ENCODE measurements around the gene HS6ST2. TPM values are rescaled to one million over a fixed set of nuclear protein-coding genes. Genes with fewer than 3 reads are reported as not detected.

The HS6ST2 gene
- polyA plus RNA-seq, 1 donor (not counting 4 experiments of a cell fraction or from before 2014, with no cell fraction given) = 0.43 TPM

- dilution Hi-C loops (cut with MboI; ENCODE audit: extremely low pct_ligation_motif_present, low sequenced_read_pairs) = no loop called here
- FAIRE-seq (no peak), DNase-seq (ENCODE audit: low read depth, low spot score) (no peak)
- Histone ChIP-seq H3K9ac (ENCODE audit: control insufficient read depth, extremely low read depth, insufficient read depth, low read length) (no peak overlapping the region), H3K9me1 (ENCODE audit: control insufficient read depth, extremely low read depth, insufficient read depth, low read length) (no peaks in the 10 kb centered on the region), H2AFZ (ENCODE audit: control insufficient read depth, low read length) (no peak overlapping the region), H4K20me1 (ENCODE audit: control insufficient read depth, extremely low read depth, insufficient read depth, low read length) (no peaks in the 10 kb centered on the region), H3K36me3 (ENCODE audit: control insufficient read depth in 2 of 2, extremely low read depth in 1 of 2, insufficient read depth in 2 of 2, low read length in 2 of 2) (no peaks in the 10 kb centered on the region), H3K4me1 (ENCODE audit: control insufficient read depth, extremely low read depth, insufficient read depth, low read length) (peaks cover 7% of the 10 kb centered on the region), H3K79me2 (ENCODE audit: control insufficient read depth, insufficient read depth, low read length) (no peaks in the 10 kb centered on the region), H3K9me3 (ENCODE audit: control insufficient read depth, low read depth, low read length) (no peaks in the 10 kb centered on the region), H3K27ac (ENCODE audit: control insufficient read depth, insufficient read depth, low read length) (no peak overlapping the region), H3K4me2 (ENCODE audit: control insufficient read depth, extremely low read depth, insufficient read depth, low read depth, low read length) (no peak overlapping the region), H3K4me3 (ENCODE audit: control insufficient read depth in 2 of 3, extremely low read depth in 1 of 3, insufficient read depth in 2 of 3, low read depth in 1 of 3, low read length in 3 of 3) (no peak overlapping the region), H3K27me3 (ENCODE audit: control insufficient read depth, extremely low read depth, insufficient read depth, low read length) (no peaks in the 10 kb centered on the region)
- TF ChIP-seq EZH2 (IDR thresholded peaks at IDR 0.05; ENCODE audit: low read length) (no peak), CTCF (optimal IDR thresholded peaks at IDR 0.05 in 1 of 3, IDR thresholded peaks at IDR 0.05 in 1 of 3, conservative IDR thresholded peaks at IDR 0.05 in 1 of 3; ENCODE audit: extremely low read depth in 1 of 3, insufficient read depth in 2 of 3, low read length in 3 of 3) (no peak)
These were observed 120.5 kb downstream of the HS6ST2 start for GRCh38 chrX:132837967-132838366.

DNA sequence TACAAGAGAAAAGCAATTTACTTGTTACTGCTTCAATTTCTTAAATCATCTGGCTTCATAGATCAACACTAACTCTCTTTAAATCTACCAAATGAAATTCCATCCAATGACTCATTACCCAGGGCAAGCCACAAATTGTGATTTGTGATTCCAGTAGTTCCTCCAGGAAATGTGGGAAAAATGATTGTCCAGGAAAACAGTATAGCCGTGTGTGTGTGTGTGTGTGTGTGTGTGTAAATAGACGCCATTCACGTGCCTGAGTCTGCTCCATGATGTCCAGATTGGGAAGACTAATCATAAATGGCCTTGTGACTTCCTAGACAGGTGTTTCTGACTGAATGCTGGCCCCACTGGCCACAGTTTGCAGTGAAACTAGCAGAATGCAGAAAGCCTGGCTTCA is 121.3 kb downstream of the HS6ST2 start:
- Histone ChIP-seq H3K4me3 (ENCODE audit: control insufficient read depth in 2 of 3, extremely low read depth in 1 of 3, insufficient read depth in 2 of 3, low read depth in 1 of 3, low read length in 3 of 3) (no peak overlapping the region), H3K9me3 (ENCODE audit: control insufficient read depth, low read depth, low read length) (no peaks in the 10 kb centered on the region), H3K9ac (ENCODE audit: control insufficient read depth, extremely low read depth, insufficient read depth, low read length) (no peak overlapping the region), H3K27ac (ENCODE audit: control insufficient read depth, insufficient read depth, low read length) (no peak overlapping the region), H3K4me1 (ENCODE audit: control insufficient read depth, extremely low read depth, insufficient read depth, low read length) (peaks cover 7% of the 10 kb centered on the region), H4K20me1 (ENCODE audit: control insufficient read depth, extremely low read depth, insufficient read depth, low read length) (no peaks in the 10 kb centered on the region), H3K27me3 (ENCODE audit: control insufficient read depth, extremely low read depth, insufficient read depth, low read length) (no peaks in the 10 kb centered on the region), H2AFZ (ENCODE audit: control insufficient read depth, low read length) (no peak overlapping the region), H3K79me2 (ENCODE audit: control insufficient read depth, insufficient read depth, low read length) (no peaks in the 10 kb centered on the region), H3K36me3 (ENCODE audit: control insufficient read depth in 2 of 2, extremely low read depth in 1 of 2, insufficient read depth in 2 of 2, low read length in 2 of 2) (no peaks in the 10 kb centered on the region), H3K9me1 (ENCODE audit: control insufficient read depth, extremely low read depth, insufficient read depth, low read length) (no peaks in the 10 kb centered on the region), H3K4me2 (ENCODE audit: control insufficient read depth, extremely low read depth, insufficient read depth, low read depth, low read length) (no peak overlapping the region)
- TF ChIP-seq CTCF (optimal IDR thresholded peaks at IDR 0.05 in 1 of 3, IDR thresholded peaks at IDR 0.05 in 1 of 3, conservative IDR thresholded peaks at IDR 0.05 in 1 of 3; ENCODE audit: extremely low read depth in 1 of 3, insufficient read depth in 2 of 3, low read length in 3 of 3) = no peak
- TF ChIP-seq EZH2 (IDR thresholded peaks at IDR 0.05; ENCODE audit: low read length) = no peak
- FAIRE-seq = no peak
- dilution Hi-C loops (cut with MboI; ENCODE audit: extremely low pct_ligation_motif_present, low sequenced_read_pairs) = no loop called here
- peak; percentile 0 for DNase-seq (ENCODE audit: low read depth, low spot score)
